PFSK-1 (cell line): ENCODE measurements around the gene BPIFA2.

Experiments
- FOXP2 ChIP-seq: optimal IDR thresholded peaks from 2 replicates; pipeline ENCODE3; 2011; ENCODE audit warnings: borderline replicate concordance, control low read depth, inconsistent platforms; ENCODE audit not compliant: insufficient read depth; ENCODE audit errors: extremely low read length, extremely low read depth
- POLR2AphosphoS5 ChIP-seq: IDR thresholded peaks from 2 replicates; pipeline ENCODE4 v1.6.1; 2012; ENCODE audit warnings: low read depth, mild to moderate bottlenecking, control low read depth, low read length, moderate library complexity
- SIN3A ChIP-seq: IDR thresholded peaks from 2 replicates; pipeline ENCODE4 v1.6.1; 2012; ENCODE audit warnings: mild to moderate bottlenecking, low read length, moderate library complexity, borderline replicate concordance; ENCODE audit not compliant: insufficient read depth
- TAF1 ChIP-seq: IDR thresholded peaks from 2 replicates; pipeline ENCODE4 v1.6.1; 2012; ENCODE audit warnings: low read length, control low read depth, borderline replicate concordance; ENCODE audit not compliant: insufficient read depth
- TF ChIP-seq, protein P1 (sequence below), 2 experiments: IDR thresholded peaks; 2 replicates each; pipeline versions ENCODE4 v1.6.1 to v1.8.0; 2011 to 2012; ENCODE audit warnings: low read depth in 2 of 2, low read length in 2 of 2, control low read depth in 1 of 2, inconsistent platforms in 1 of 2, mild to moderate bottlenecking in 1 of 2, moderate library complexity in 1 of 2; ENCODE audit not compliant: insufficient read depth in 1 of 2

Gene BPIFA2

DNA sequence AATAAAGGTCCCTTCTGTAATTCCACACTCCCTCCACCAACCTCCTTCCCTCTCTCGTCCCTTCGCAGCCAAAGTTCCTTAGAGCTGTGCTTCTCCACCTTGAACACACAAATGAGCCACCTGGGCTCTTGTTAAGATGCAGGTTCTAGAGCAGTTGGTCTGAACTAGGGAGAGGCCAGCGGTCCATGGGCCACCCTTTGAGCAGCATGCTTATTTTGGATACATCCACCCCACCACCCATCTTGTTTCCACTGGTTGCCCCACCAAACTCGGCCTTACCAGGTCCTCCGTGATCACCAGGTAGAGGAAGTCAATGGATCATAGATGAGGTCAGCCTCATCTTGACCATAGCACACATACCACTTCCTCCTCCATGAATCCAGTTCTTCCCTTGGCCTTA lies 7.3 kb upstream of the BPIFA2 start:
- TF ChIP-seq POLR2AphosphoS5 (no peak), SIN3A (no peak), FOXP2 (no peak), TAF1 (no peak)
- TF ChIP-seq, protein P1, sequence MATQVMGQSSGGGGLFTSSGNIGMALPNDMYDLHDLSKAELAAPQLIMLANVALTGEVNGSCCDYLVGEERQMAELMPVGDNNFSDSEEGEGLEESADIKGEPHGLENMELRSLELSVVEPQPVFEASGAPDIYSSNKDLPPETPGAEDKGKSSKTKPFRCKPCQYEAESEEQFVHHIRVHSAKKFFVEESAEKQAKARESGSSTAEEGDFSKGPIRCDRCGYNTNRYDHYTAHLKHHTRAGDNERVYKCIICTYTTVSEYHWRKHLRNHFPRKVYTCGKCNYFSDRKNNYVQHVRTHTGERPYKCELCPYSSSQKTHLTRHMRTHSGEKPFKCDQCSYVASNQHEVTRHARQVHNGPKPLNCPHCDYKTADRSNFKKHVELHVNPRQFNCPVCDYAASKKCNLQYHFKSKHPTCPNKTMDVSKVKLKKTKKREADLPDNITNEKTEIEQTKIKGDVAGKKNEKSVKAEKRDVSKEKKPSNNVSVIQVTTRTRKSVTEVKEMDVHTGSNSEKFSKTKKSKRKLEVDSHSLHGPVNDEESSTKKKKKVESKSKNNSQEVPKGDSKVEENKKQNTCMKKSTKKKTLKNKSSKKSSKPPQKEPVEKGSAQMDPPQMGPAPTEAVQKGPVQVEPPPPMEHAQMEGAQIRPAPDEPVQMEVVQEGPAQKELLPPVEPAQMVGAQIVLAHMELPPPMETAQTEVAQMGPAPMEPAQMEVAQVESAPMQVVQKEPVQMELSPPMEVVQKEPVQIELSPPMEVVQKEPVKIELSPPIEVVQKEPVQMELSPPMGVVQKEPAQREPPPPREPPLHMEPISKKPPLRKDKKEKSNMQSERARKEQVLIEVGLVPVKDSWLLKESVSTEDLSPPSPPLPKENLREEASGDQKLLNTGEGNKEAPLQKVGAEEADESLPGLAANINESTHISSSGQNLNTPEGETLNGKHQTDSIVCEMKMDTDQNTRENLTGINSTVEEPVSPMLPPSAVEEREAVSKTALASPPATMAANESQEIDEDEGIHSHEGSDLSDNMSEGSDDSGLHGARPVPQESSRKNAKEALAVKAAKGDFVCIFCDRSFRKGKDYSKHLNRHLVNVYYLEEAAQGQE (IDR thresholded peaks at IDR 0.05; ENCODE audit: insufficient read depth in 1 of 2, low read depth in 2 of 2, low read length in 2 of 2): no peak

DNA sequence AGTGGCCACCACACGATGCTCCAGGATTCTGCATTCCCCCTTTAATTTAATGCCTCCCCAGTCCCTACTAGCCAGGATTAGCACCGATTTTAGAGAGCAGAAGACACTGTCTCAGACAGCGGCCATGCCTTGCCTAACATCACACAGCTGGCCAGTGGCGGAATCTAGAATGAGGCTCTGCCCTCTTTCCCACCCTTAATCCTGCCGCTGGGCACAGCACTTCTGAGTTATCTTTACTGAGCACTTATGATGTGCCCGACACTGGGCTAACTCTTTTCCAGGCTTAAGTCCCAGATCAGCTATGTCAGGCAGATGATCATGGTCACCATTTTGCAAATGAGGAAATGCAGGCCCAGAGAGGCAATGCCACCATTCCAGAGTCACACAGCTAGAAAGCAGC lies 5.6 kb upstream of the BPIFA2 start:
- TF ChIP-seq FOXP2 (no peak), TAF1 (no peak), SIN3A (no peak), POLR2AphosphoS5 (no peak)
- TF ChIP-seq, protein P1 (IDR thresholded peaks at IDR 0.05; ENCODE audit: insufficient read depth in 1 of 2, low read depth in 2 of 2, low read length in 2 of 2): no peak

DNA sequence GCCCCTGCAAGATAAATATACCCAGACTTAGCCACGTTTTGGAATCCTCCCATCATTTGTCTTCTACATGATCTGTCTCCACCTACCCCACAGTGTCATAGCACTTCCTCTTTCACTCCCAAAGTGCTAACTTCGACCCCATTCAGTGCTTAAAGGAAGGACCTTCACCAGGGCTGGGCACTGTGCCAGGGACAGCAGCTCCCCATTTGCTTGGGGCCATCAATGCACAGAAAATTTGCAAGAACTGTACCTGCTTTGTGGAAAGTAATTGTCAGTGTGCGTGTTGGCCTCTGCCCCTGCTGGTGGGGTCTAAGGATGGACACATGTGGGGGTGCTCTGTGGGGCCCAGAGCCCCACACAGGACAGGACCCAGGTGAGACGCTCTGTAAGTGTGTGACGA lies 5.2 kb upstream of the BPIFA2 start:
- no peak for TF ChIP-seq FOXP2
- TF ChIP-seq, protein P1 (IDR thresholded peaks at IDR 0.05; ENCODE audit: insufficient read depth in 1 of 2, low read depth in 2 of 2, low read length in 2 of 2): no peak
- no peak for TF ChIP-seq SIN3A
- TF ChIP-seq POLR2AphosphoS5: no peak
- TF ChIP-seq TAF1: no peak

DNA sequence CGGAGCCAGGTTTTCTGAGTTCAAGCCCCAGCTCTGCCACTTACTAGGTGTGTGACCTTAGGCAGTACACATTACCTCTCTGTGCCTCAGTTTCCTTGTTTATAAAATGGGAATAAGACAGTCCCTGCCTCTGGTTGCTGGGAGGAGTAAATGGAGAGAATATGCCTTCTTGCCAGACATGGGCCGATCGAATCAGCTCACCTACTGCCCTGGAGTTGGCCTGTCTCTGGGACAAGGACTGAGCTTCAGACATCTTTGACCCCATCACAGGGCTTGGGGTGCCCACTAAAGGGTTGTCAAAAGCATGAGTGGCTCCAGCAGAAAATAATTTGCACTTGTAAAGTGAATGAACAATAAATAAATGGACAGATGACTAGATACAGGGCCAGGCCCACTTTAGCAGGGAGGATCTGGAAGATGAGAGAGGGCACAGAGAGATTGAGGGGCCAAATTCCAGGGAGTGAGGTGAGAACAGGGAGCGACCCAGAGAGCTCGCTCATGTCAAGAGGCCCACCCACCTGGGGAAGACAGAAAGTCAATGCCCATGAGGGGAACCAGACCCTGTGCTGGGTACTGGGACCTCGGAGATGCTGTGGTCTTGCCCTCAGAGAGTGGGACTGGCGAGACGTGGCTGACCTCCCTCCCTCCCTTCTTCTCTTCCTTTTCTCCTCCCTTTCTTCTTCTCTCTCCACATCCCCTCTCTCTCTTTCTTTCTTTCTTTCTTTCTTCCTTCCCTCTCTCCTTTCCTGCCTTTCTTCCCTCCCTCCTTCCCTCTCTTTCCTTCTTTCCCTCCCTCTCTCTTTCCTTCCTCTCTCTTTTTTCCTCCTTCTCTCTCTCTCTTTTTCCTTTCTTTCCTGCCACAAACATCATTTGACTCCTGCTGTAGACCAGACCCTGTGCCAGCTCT lies 3.9 kb upstream of the BPIFA2 start:
- TF ChIP-seq POLR2AphosphoS5: no peak
- no peak for TF ChIP-seq TAF1
- TF ChIP-seq FOXP2: no peak
- TF ChIP-seq, protein P1 (IDR thresholded peaks at IDR 0.05; ENCODE audit: insufficient read depth in 1 of 2, low read depth in 2 of 2, low read length in 2 of 2): no peak
- no peak for TF ChIP-seq SIN3A

DNA sequence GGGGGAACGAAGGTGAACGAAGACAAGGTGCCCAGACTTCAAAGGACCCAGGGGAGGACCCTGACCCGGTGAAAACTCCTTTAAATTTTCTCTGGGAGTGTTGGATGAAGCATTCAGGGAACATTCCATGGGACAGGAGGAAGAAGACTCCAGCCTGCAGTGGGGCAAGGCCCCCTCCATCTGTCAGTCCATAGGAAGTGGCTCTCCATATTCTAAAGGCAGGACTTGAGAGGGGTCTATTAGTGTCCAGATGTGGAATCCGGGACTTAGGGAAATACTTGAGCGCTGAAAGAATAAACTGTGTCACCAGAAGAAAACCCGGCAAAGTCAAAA lies 3.2 kb upstream of the BPIFA2 start:
- no peak for TF ChIP-seq SIN3A
- TF ChIP-seq FOXP2: no peak
